ENCODE measurements around the gene MYMX.
"Not testable (repeated sequence)": the region's sequence is repeated elsewhere in the genome, so short reads cannot be mapped to it uniquely, and the experiment has no call there.

MYMX gene

GRCh38 chr6:44219815-44220784, 3.4 kb downstream of the MYMX start:
- no peak for DNase-seq (ENCODE audit: low read depth)

- no peak for DNase-seq (ENCODE audit: low read depth)
These were observed 4.2 kb downstream of the MYMX start for GRCh38 chr6:44220913-44221290.

GRCh38 chr6:44221291-44221960, 4.7 kb downstream of the MYMX start:
- no peak for DNase-seq (ENCODE audit: low read depth)

GRCh38 chr6:44221961-44222335, 5.2 kb downstream of the MYMX start:
- DNase-seq (ENCODE audit: low read depth) = no peak

- no peak for DNase-seq (ENCODE audit: low read depth)
These were observed 6.0 kb downstream of the MYMX start for GRCh38 chr6:44222486-44223318.

GRCh38 chr6:44223319-44224028, 6.7 kb downstream of the MYMX start, which contains the start of gene SLC29A1:
Gene SLC29A1, plus strand, starts transcription at chr6:44223595. Its CDS starts 3,719 bp downstream, at chr6:44227314.
- no peak for DNase-seq (ENCODE audit: low read depth)

GRCh38 chr6:44224029-44224964, 7.6 kb downstream of the MYMX start:
- DNase-seq (ENCODE audit: low read depth) = no peak

- DNase-seq (ENCODE audit: low read depth) = no peak
These were observed 8.2 kb downstream of the MYMX start for GRCh38 chr6:44224965-44225305.

- no peak for DNase-seq (ENCODE audit: low read depth)
These were observed 9.0 kb downstream of the MYMX start for GRCh38 chr6:44225579-44226325.

GRCh38 chr6:44226368-44227147, 9.8 kb downstream of the MYMX start:
- DNase-seq (ENCODE audit: low read depth) = no peak

GRCh38 chr6:44227148-44227793, 10.5 kb downstream of the MYMX start:
- DNase-seq (ENCODE audit: low read depth) = no peak

- DNase-seq (ENCODE audit: low read depth) = no peak
These were observed 11.3 kb downstream of the MYMX start for GRCh38 chr6:44228031-44228430.

GRCh38 chr6:44228433-44228832, 11.7 kb downstream of the MYMX start:
- no peak for DNase-seq (ENCODE audit: low read depth)

GRCh38 chr6:44228836-44229235, 12.1 kb downstream of the MYMX start:
- no peak for DNase-seq (ENCODE audit: low read depth)

- DNase-seq (ENCODE audit: low read depth) = no peak
These were observed 12.8 kb downstream of the MYMX start for GRCh38 chr6:44229376-44230033.

- no peak for DNase-seq (ENCODE audit: low read depth)
These were observed 13.4 kb downstream of the MYMX start for GRCh38 chr6:44230034-44230675.

GRCh38 chr6:44231426-44231825, 14.7 kb downstream of the MYMX start:
- not testable (repeated sequence) for DNase-seq (ENCODE audit: low read depth)

All from GM04504 (cell line).